K562 (cell line): Measurements from ENCODE around the gene DBNDD1. TPM values are rescaled to one million over a fixed set of nuclear protein-coding genes. Genes with fewer than 3 reads are reported as not detected.

ENCODE experiments used
- ASH1L ChIP-seq: fragments of 450-650 bp; IDR thresholded peaks from 2 replicates; pipeline ENCODE4 v1.6.1; 2018; ENCODE audit warnings: borderline replicate concordance, mild to moderate bottlenecking, low read depth; ENCODE audit not compliant: partially characterized antibody
- HMGN3 ChIP-seq: IDR thresholded peaks from 2 replicates; pipeline ENCODE4 v1.6.1; 2011; ENCODE audit warnings: borderline replicate concordance, low read depth, mild to moderate bottlenecking, mixed read lengths, low read length; ENCODE audit not compliant: insufficient read length; ENCODE audit errors: extremely low read depth
- MGA ChIP-seq: fragments of 450-650 bp; IDR thresholded peaks from 2 replicates; pipeline ENCODE4 v1.6.1; 2016; ENCODE audit warnings: mild to moderate bottlenecking, moderate library complexity
- PHB ChIP-seq: fragments of 250-450 bp; sonication (Bioruptor Pico); IDR thresholded peaks from 2 replicates; pipeline ENCODE4 v1.5.0; 2021
- POLR3G ChIP-seq: IDR thresholded peaks from 2 replicates; pipeline ENCODE4 v1.6.1; 2011; ENCODE audit not compliant: insufficient read length, insufficient replicate concordance; ENCODE audit errors: extremely low read depth
- SOX6 ChIP-seq: fragments of 450-650 bp; IDR thresholded peaks from 2 replicates; pipeline ENCODE4 v1.6.1; 2014; ENCODE audit warnings: mild to moderate bottlenecking
- ZNF583 ChIP-seq: fragments of 250-450 bp; sonication (Bioruptor Pico); IDR thresholded peaks from 2 replicates; pipeline ENCODE4 v1.4.0; 2020
- ZZZ3 ChIP-seq: fragments of 450-650 bp; IDR thresholded peaks from 2 replicates; pipeline ENCODE4 v1.6.1; 2016; ENCODE audit warnings: antibody characterized with exemption, mild to moderate bottlenecking, moderate library complexity
- polyA plus RNA-seq, 8 experiments: library from polyadenylated mRNA; depleted of rRNA in 4 of 8; stranded (reverse) in 5 of 8; unstranded in 3 of 8; fragments of >200 nt; fragmentation: Nextera tagmentation in 2 of 8; fragmentation: Illumina TruSeq in 1 of 8; extraction: Ambion mirVana in 2 of 8; extraction: Trizol in 1 of 8; gene quantifications; 2 replicates each; pipeline versions ENCODE4 v1.2.1 to v1.2.3, GENCODE V29; 2011 to 2014; ENCODE audit warnings: inconsistent platforms in 1 of 8, missing spikeins in 1 of 8
- total RNA-seq, 7 experiments: library from RNA; depleted of rRNA in 6 of 7; stranded (reverse); fragments of >200 nt in 6 of 7; fragmentation: Illumina TruSeq in 2 of 7; extraction: Trizol in 2 of 7; gene quantifications; 2 replicates each; pipeline versions ENCODE4 v1.2.1 to v1.2.3, GENCODE V29; 2011 to 2021; ENCODE audit warnings: low replicate concordance in 1 of 7
- TF ChIP-seq, protein P1 (sequence below): fragments of 250-450 bp; sonication (Bioruptor Pico); IDR thresholded peaks from 2 replicates; pipeline ENCODE4 v1.5.0; 2021; ENCODE audit warnings: mild to moderate bottlenecking, borderline replicate concordance

The DBNDD1 gene
- total and polyA plus RNA-seq, 9 of the 15 experiments (the other 6 are each of a cell fraction or from before 2014, with no cell fraction given), result 0.55 to 13.0 (median 5.8) TPM

DNA sequence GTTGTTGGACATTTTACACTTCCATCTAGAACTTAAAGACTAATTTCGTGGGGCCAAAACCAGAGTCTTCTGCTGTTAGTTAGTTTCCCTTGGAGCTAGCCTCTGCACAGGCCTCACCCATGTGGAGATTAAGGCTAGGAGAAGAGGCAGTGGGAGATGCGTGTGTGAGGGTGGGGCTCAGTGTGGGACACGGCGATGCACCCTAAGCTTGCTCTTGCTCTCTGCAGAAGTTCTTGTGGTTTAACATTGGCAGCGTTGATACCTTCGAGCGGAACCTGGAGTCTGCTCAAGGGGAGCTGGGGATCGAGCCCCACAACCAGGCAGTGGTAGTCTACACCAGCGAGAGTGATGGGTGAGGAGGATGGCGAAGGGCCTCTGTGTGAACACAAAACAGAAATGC, 34.0 kb downstream of the DBNDD1 start (continued):
- TF ChIP-seq MGA, result no peak
- no peak for TF ChIP-seq ASH1L
- TF ChIP-seq SOX6, result no peak
- no peak for TF ChIP-seq POLR3G
- no peak for TF ChIP-seq ZNF583 (CRISPR knock-in tag)
- TF ChIP-seq, protein P1, sequence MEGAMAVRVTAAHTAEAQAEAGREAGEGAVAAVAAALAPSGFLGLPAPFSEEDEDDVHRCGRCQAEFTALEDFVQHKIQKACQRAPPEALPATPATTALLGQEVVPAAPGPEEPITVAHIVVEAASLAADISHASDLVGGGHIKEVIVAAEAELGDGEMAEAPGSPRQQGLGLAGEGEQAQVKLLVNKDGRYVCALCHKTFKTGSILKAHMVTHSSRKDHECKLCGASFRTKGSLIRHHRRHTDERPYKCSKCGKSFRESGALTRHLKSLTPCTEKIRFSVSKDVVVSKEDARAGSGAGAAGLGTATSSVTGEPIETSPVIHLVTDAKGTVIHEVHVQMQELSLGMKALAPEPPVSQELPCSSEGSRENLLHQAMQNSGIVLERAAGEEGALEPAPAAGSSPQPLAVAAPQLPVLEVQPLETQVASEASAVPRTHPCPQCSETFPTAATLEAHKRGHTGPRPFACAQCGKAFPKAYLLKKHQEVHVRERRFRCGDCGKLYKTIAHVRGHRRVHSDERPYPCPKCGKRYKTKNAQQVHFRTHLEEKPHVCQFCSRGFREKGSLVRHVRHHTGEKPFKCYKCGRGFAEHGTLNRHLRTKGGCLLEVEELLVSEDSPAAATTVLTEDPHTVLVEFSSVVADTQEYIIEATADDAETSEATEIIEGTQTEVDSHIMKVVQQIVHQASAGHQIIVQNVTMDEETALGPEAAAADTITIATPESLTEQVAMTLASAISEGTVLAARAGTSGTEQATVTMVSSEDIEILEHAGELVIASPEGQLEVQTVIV (CRISPR knock-in tag), result no peak
- no peak for TF ChIP-seq ZZZ3
- TF ChIP-seq PHB (CRISPR knock-in tag), result no peak
- no peak for TF ChIP-seq HMGN3
